GM12878 (cell line): ENCODE results near the gene EYA2. TPM values are rescaled to one million over a fixed set of nuclear protein-coding genes. Genes with fewer than 3 reads are reported as not detected.

Experiments
- ATAC-seq: fragments of 200-7000 bp; cut with Tn5 transposase; 3 replicates; pipeline ENCODE4 v1.9.1; 2020; ENCODE audit warnings: mild to moderate bottlenecking, moderate library complexity
- BruUV-seq: library from RNA; stranded (reverse); fragments of 400-500 nt; replicated peaks from 2 replicates; lab custom pipeline; 2021; lab: Mats Ljungman, UMichigan
- CTCF ChIA-PET: fragments of 300-600 bp; sonication (Branson Sonifier 250); formaldehyde crosslinking; extraction: SDS; loops from one replicate; lab custom pipeline; 2021; ENCODE audit warnings: inconsistent platforms; lab: Yijun Ruan, JAX
- POLR2A ChIA-PET: fragments of 350-600 bp; formaldehyde crosslinking; extraction: SDS; loops from one replicate; lab custom pipeline; 2021; ENCODE audit warnings: inconsistent platforms; lab: Charles Lee
- RAD21 ChIA-PET: fragments of 300-600 bp; sonication (Branson Sonifier 250); formaldehyde crosslinking; loops from one replicate; lab custom pipeline; 2023; ENCODE audit warnings: antibody characterized with exemption; ENCODE audit not compliant: unreplicated experiment; lab: Charles Lee
- SMC1A ChIA-PET: fragments of 300-600 bp; sonication (Branson Sonifier 250); formaldehyde crosslinking; loops from one replicate; lab custom pipeline; 2023; ENCODE audit not compliant: unreplicated experiment, uncharacterized antibody; lab: Charles Lee
- DNase-seq: peaks from one replicate; pipeline ENCODE4 v3.0.0-alpha.2; 2011; ENCODE audit warnings: low read depth, low spot score
- FAIRE-seq: peaks from 3 replicates; lab custom pipeline; 2011; peaks lifted over from hg19 to GRCh38; lab: Jason Lieb, UNC
- H2AFZ ChIP-seq: 2 replicates; pipeline ENCODE4 v1.6.0; 2011; ENCODE audit warnings: low read depth, low read length, control low read depth; ENCODE audit not compliant: control insufficient read depth
- H3K27ac ChIP-seq: 2 replicates; pipeline ENCODE4 v1.5.1; 2011; ENCODE audit warnings: control low read depth; ENCODE audit not compliant: control insufficient read depth, insufficient read depth
- H3K27me3 ChIP-seq, 2 experiments: replicated peaks in 1 of 2; 2 replicates each; pipeline versions ENCODE4 v1.6.0 to v1.6.1; 2011; ENCODE audit warnings: low read length in 1 of 2; ENCODE audit not compliant: control insufficient read depth in 2 of 2, insufficient read depth in 2 of 2
- H3K36me3 ChIP-seq, 2 experiments: 2 replicates each; pipeline ENCODE4 v1.5.1; 2011; ENCODE audit warnings: low read length in 1 of 2; ENCODE audit not compliant: control insufficient read depth in 2 of 2, insufficient read depth in 2 of 2
- H3K4me1 ChIP-seq: 2 replicates; pipeline ENCODE4 v1.6.1; 2011; ENCODE audit warnings: mild to moderate bottlenecking, low read length, moderate library complexity, mixed read lengths; ENCODE audit not compliant: control insufficient read depth, insufficient read depth
- H3K4me2 ChIP-seq: 2 replicates; pipeline ENCODE4 v1.6.0; 2011; ENCODE audit warnings: control low read depth; ENCODE audit not compliant: control insufficient read depth, insufficient read depth
- H3K4me3 ChIP-seq: fragments of 200-600 bp; sonication (generic); 2 replicates; pipeline ENCODE4 v1.5.1; 2016
- H3K79me2 ChIP-seq: 2 replicates; pipeline ENCODE4 v1.6.0; 2011; ENCODE audit warnings: low read length; ENCODE audit not compliant: control insufficient read depth, insufficient read depth
- H3K9ac ChIP-seq: 2 replicates; pipeline ENCODE4 v1.8.0; 2011; ENCODE audit warnings: low read length, control low read depth, mixed read lengths; ENCODE audit not compliant: control insufficient read depth, insufficient read depth
- H3K9me3 ChIP-seq: replicated peaks from 3 replicates; pipeline ENCODE4 v1.5.1; 2011; ENCODE audit warnings: mild to moderate bottlenecking, low read length; ENCODE audit not compliant: control insufficient read depth, insufficient read depth
- H4K20me1 ChIP-seq: 2 replicates; pipeline ENCODE4 v1.6.0; 2011; ENCODE audit not compliant: control insufficient read depth, insufficient read depth
- ASH2L ChIP-seq: fragments of 300-600, 200-600 bp; sonication (generic); IDR thresholded peaks from 2 replicates; pipeline ENCODE4 v1.6.1; 2017; ENCODE audit warnings: low read depth, mild to moderate bottlenecking, borderline replicate concordance
- CBX5 ChIP-seq: sonication (generic); IDR thresholded peaks from 2 replicates; pipeline ENCODE4 v1.6.1; 2016; ENCODE audit warnings: low read depth, moderate library complexity, mild to moderate bottlenecking, inconsistent platforms
- FOS ChIP-seq: IDR thresholded peaks from 3 replicates; pipeline ENCODE4 v1.6.1; 2011; ENCODE audit warnings: borderline replicate concordance; ENCODE audit not compliant: insufficient read length; ENCODE audit errors: extremely low read depth
- IKZF1 ChIP-seq: fragments of 450-650 bp; conservative IDR thresholded peaks from 2 replicates; pipeline ENCODE4 v1.6.1; 2017; ENCODE audit warnings: antibody characterized with exemption, mild to moderate bottlenecking
- MTA2 ChIP-seq: fragments of 450-650 bp; IDR thresholded peaks from 2 replicates; pipeline ENCODE4 v1.6.1; 2016; ENCODE audit warnings: low read depth, mild to moderate bottlenecking, moderate library complexity
- NFIC ChIP-seq: IDR thresholded peaks from 2 replicates; pipeline ENCODE4 v1.6.1; 2012; ENCODE audit warnings: low read depth, mild to moderate bottlenecking, inconsistent platforms, low read length, moderate library complexity
- NFXL1 ChIP-seq: fragments of 450-650 bp; IDR thresholded peaks from 2 replicates; pipeline ENCODE4 v1.6.1; 2017; ENCODE audit warnings: antibody characterized with exemption, mild to moderate bottlenecking, borderline replicate concordance
- PRDM15 ChIP-seq: fragments of 450-650 bp; formaldehyde crosslinking; IDR thresholded peaks from 2 replicates; pipeline ENCODE4 v1.4.0; 2020; ENCODE audit warnings: mild to moderate bottlenecking, moderate library complexity
- SREBF1 ChIP-seq: IDR thresholded peaks from 2 replicates; pipeline ENCODE4 v1.6.1; 2012; ENCODE audit warnings: mild to moderate bottlenecking, low read length
- TARDBP ChIP-seq: IDR thresholded peaks from 2 replicates; pipeline ENCODE4 v1.6.1; 2016; ENCODE audit warnings: borderline replicate concordance
- WGBS: methylation state at CpG from one replicate; pipeline ENCODE4 v1.1.6; 2016; ENCODE audit warnings: low lambda C conversion rate; ENCODE audit not compliant: insufficient replicate concordance, insufficient coverage; ENCODE audit errors: missing lambda C conversion rate; 5-methylcytosine and 5-hydroxymethylcytosine counted together
- in situ Hi-C: fragments of 300-500 bp; cut with MboI; formaldehyde crosslinking; loops from 9 replicates; pipeline ENCODE4 v1.14.3; 2018; ENCODE audit warnings: mixed read lengths
- intact Hi-C: fragments of 100-400 bp; cut with micrococcal nuclease; formaldehyde crosslinking; loops from one replicate; pipeline ENCODE4 v1.14.2; 2022; ENCODE audit not compliant: unreplicated experiment
- polyA plus RNA-seq, 11 experiments: library from polyadenylated mRNA; depleted of rRNA in 4 of 11; unstranded in 6 of 11; stranded (reverse) in 5 of 11; fragments of >200 nt; fragmentation: Nextera tagmentation in 4 of 11; fragmentation: Illumina TruSeq in 1 of 11; extraction: Ambion mirVana in 4 of 11; extraction: Trizol in 1 of 11; gene quantifications; 1 replicate in 1 of 11; 2 replicates in 10 of 11; pipeline versions ENCODE4 v1.2.1 to v1.2.3, GENCODE V29; 2011 to 2016; ENCODE audit warnings: inconsistent platforms in 2 of 11, missing spikeins in 2 of 11, low read depth in 1 of 11
- total RNA-seq, 4 experiments: library from RNA; depleted of rRNA in 3 of 4; stranded (reverse); fragments of >200 nt in 3 of 4; fragmentation: Illumina TruSeq in 1 of 4; extraction: Trizol in 1 of 4; gene quantifications; 2 replicates each; pipeline versions ENCODE4 v1.2.1 to v1.2.3, GENCODE V29; 2013 to 2021
- TF ChIP-seq, protein P1 (sequence below): fragments of 450-650 bp; IDR thresholded peaks from 2 replicates; pipeline ENCODE4 v1.6.1; 2017; ENCODE audit warnings: mild to moderate bottlenecking, moderate library complexity
- TF ChIP-seq, protein P2 (sequence below): IDR thresholded peaks from 2 replicates; pipeline ENCODE4 v1.6.1; 2012; ENCODE audit warnings: mild to moderate bottlenecking, low read depth, low read length

EYA2 gene
- total and polyA plus RNA-seq, 10 of the 15 experiments (the other 5 are each of a cell fraction or from before 2014, with no cell fraction given) = 0.20 TPM; not detected in 9

- TF ChIP-seq, protein P1, sequence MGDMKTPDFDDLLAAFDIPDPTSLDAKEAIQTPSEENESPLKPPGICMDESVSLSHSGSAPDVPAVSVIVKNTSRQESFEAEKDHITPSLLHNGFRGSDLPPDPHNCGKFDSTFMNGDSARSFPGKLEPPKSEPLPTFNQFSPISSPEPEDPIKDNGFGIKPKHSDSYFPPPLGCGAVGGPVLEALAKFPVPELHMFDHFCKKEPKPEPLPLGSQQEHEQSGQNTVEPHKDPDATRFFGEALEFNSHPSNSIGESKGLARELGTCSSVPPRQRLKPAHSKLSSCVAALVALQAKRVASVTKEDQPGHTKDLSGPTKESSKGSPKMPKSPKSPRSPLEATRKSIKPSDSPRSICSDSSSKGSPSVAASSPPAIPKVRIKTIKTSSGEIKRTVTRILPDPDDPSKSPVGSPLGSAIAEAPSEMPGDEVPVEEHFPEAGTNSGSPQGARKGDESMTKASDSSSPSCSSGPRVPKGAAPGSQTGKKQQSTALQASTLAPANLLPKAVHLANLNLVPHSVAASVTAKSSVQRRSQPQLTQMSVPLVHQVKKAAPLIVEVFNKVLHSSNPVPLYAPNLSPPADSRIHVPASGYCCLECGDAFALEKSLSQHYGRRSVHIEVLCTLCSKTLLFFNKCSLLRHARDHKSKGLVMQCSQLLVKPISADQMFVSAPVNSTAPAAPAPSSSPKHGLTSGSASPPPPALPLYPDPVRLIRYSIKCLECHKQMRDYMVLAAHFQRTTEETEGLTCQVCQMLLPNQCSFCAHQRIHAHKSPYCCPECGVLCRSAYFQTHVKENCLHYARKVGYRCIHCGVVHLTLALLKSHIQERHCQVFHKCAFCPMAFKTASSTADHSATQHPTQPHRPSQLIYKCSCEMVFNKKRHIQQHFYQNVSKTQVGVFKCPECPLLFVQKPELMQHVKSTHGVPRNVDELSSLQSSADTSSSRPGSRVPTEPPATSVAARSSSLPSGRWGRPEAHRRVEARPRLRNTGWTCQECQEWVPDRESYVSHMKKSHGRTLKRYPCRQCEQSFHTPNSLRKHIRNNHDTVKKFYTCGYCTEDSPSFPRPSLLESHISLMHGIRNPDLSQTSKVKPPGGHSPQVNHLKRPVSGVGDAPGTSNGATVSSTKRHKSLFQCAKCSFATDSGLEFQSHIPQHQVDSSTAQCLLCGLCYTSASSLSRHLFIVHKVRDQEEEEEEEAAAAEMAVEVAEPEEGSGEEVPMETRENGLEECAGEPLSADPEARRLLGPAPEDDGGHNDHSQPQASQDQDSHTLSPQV = no peak
- TF ChIP-seq ASH2L = no peak
- TF ChIP-seq, all 136 proteins: peak for 0
Observed at GRCh38 chr20:47080365-47080764, 185.7 kb downstream of the EYA2 start (continued).

DNA sequence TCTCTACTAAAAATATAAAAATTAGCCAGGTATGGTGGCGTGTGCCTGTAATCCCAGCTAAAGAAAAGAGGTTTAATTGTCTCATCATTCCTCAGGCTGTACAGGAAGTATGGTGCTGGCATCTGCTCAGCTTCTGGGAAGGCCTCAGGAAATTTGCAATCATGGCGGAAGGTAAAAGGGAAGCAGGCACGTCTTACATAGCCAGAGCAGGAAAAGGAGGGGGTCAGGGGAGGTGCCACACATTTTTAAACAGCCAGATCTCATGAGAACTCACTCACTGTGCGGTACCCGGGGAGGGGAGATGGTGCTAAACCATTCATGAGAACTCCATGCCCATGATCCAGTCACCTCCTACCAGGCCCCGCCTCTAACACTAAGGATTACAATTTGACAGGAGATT, 191.7 kb downstream of the EYA2 start:
- ChIA-PET CTCF (no interaction called here), SMC1A (interaction anchor here (1.0 to 1.3 kb wide), 2 partner anchors 11 to 14 kb away, joined by 3 read pairs; no protein-coding TSS in a partner anchor), POLR2A (no interaction called here), RAD21 (no interaction called here)
- intact Hi-C loops = no loop called here
- no peak for FAIRE-seq
- Histone ChIP-seq H3K27me3 (no peaks in the 10 kb centered on the region; a peak in 1 of 4 replicates), H3K36me3 (no peaks in the 10 kb centered on the region), H2AFZ (no peak overlapping the region), H3K79me2 (no peaks in the 10 kb centered on the region), H3K4me2 (no peak overlapping the region), H4K20me1 (no peaks in the 10 kb centered on the region), H3K9me3 (no peaks in the 10 kb centered on the region), H3K4me1 (no peaks in the 10 kb centered on the region), H3K27ac (no peak overlapping the region), H3K9ac (no peak overlapping the region), H3K4me3 (no peak overlapping the region)
- BruUV-seq = no TSS peak
- no peak for ATAC-seq
- in situ Hi-C loops = no loop called here
- DNase-seq = no peak
- WGBS = 45% methylated on average over 6 of the region's 6 CpGs
- no peak for TF ChIP-seq NFXL1
- no peak for TF ChIP-seq CBX5
- no peak for TF ChIP-seq MTA2
- TF ChIP-seq TARDBP = no peak
- TF ChIP-seq IKZF1 = no peak
- no peak for TF ChIP-seq FOS
- TF ChIP-seq PRDM15 (CRISPR knock-in tag) = no peak
- TF ChIP-seq, protein P2, sequence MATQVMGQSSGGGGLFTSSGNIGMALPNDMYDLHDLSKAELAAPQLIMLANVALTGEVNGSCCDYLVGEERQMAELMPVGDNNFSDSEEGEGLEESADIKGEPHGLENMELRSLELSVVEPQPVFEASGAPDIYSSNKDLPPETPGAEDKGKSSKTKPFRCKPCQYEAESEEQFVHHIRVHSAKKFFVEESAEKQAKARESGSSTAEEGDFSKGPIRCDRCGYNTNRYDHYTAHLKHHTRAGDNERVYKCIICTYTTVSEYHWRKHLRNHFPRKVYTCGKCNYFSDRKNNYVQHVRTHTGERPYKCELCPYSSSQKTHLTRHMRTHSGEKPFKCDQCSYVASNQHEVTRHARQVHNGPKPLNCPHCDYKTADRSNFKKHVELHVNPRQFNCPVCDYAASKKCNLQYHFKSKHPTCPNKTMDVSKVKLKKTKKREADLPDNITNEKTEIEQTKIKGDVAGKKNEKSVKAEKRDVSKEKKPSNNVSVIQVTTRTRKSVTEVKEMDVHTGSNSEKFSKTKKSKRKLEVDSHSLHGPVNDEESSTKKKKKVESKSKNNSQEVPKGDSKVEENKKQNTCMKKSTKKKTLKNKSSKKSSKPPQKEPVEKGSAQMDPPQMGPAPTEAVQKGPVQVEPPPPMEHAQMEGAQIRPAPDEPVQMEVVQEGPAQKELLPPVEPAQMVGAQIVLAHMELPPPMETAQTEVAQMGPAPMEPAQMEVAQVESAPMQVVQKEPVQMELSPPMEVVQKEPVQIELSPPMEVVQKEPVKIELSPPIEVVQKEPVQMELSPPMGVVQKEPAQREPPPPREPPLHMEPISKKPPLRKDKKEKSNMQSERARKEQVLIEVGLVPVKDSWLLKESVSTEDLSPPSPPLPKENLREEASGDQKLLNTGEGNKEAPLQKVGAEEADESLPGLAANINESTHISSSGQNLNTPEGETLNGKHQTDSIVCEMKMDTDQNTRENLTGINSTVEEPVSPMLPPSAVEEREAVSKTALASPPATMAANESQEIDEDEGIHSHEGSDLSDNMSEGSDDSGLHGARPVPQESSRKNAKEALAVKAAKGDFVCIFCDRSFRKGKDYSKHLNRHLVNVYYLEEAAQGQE = no peak
- no peak for TF ChIP-seq SREBF1
- TF ChIP-seq NFIC = no peak
